ENCODE results near the gene RNF207. TPM values are rescaled to one million over a fixed set of nuclear protein-coding genes. Genes with fewer than 3 reads are reported as not detected.

Gene RNF207
- total and polyA plus RNA-seq, 2 of the 4 experiments (the other 2 are of a cell fraction): 2.7 to 17.2 TPM

GRCh38 chr1:6245086-6245868, 39.4 kb downstream of the RNF207 start:
- Histone ChIP-seq H2BK120ac (ENCODE audit: low read depth, low read length) (no peak overlapping the region), H2BK5ac (ENCODE audit: low read depth, low read length, poor library complexity, severe bottlenecking) (no peak overlapping the region), H2AK9ac (replicated peaks; ENCODE audit: low read depth, low read length, poor library complexity) (peak overlapping the region; percentile 72), H3K9me3 (ENCODE audit: control insufficient read depth, insufficient read depth, low read length) (no peaks in the 10 kb centered on the region), H2AK5ac (ENCODE audit: low read depth, low read length) (no peak overlapping the region), H3K23ac (ENCODE audit: low read depth, low read length) (no peak overlapping the region), H3K56ac (ENCODE audit: extremely low read depth, insufficient read depth, low read length) (no peak overlapping the region), H3K14ac (replicated peaks; ENCODE audit: low read depth, low read length) (no peak overlapping the region), H3K4me3 (ENCODE audit: insufficient read depth, low read depth, low read length) (no peak overlapping the region), H2AFZ (replicated peaks; ENCODE audit: low read length, poor library complexity) (peak overlapping the region; percentile 57), H3K9ac (ENCODE audit: low read depth, low read length) (no peak overlapping the region), H3K27ac (ENCODE audit: insufficient read depth, low read length) (no peak overlapping the region), H3K4me1 (ENCODE audit: control insufficient read depth, insufficient read depth, low read length) (no peaks in the 10 kb centered on the region), H3K4ac (ENCODE audit: low read depth, low read length) (no peak overlapping the region), H3K79me1 (ENCODE audit: low read depth in 1 of 2, low read length in 2 of 2) (no peaks in the 10 kb centered on the region), H3K27me3 (ENCODE audit: control insufficient read depth, insufficient read depth, low read length) (peaks cover 71% of the 10 kb centered on the region), H3K4me2 (ENCODE audit: low read depth, low read length) (0 out of 2 replicates have a peak overlapping the region, but pooled peaks have one; percentile 43), H4K91ac (ENCODE audit: insufficient read depth, low read depth, low read length) (no peak overlapping the region), H4K5ac (ENCODE audit: low read depth, low read length) (no peak overlapping the region), H3K18ac (ENCODE audit: low read depth, low read length) (no peak overlapping the region), H4K8ac (ENCODE audit: low read depth in 2 of 2, low read length in 2 of 2) (no peak overlapping the region), H4K20me1 (ENCODE audit: insufficient read depth, low read length) (peaks cover 16% of the 10 kb centered on the region), H3K36me3 (ENCODE audit: control insufficient read depth, insufficient read depth, low read length) (no peaks in the 10 kb centered on the region), H3K9me1 (ENCODE audit: insufficient read depth, low read length) (no peaks in the 10 kb centered on the region), H2BK20ac (ENCODE audit: low read depth, low read length) (no peak overlapping the region), H2BK15ac (ENCODE audit: low read depth, low read length) (no peak overlapping the region)
- in situ Hi-C loops (cut with MboI; ENCODE audit: low sequenced_read_pairs): loop anchor here (5.0 kb wide), 1 partner anchor 97 kb away; no protein-coding TSS in a partner anchor
- peak; percentile 84 for ATAC-seq (ENCODE audit: low read depth)
- intact Hi-C loops (cut with micrococcal nuclease): loop anchor here (1.0 to 5.0 kb wide), 3 partner anchors 136 to 247 kb away; partner anchors contain the start of gene PLEKHG5
- TF ChIP-seq POLR2A (IDR thresholded peaks at IDR 0.05; ENCODE audit: low read depth, low read length): no peak
- TF ChIP-seq RCOR1 (IDR thresholded peaks at IDR 0.05; ENCODE audit: insufficient replicate concordance, low read length): peak; percentile 88
- no peak for TF ChIP-seq USF2 (IDR thresholded peaks at IDR 0.05; ENCODE audit: low read depth, low read length)
- peak; percentile 72 for TF ChIP-seq SMC3 (IDR thresholded peaks at IDR 0.05; ENCODE audit: low read depth, low read length)
- TF ChIP-seq ELK1 (IDR thresholded peaks at IDR 0.05; ENCODE audit: borderline replicate concordance, low read depth, low read length): no peak
- TF ChIP-seq RAD21 (IDR thresholded peaks at IDR 0.05; ENCODE audit: low read length): peak; percentile 83
- peak; percentile 95 for TF ChIP-seq CTCF (conservative IDR thresholded peaks at IDR 0.05; ENCODE audit: low read depth, low read length)
- no peak for TF ChIP-seq CEBPB (IDR thresholded peaks at IDR 0.05; ENCODE audit: low read depth, low read length)
- peak; percentile 95 for TF ChIP-seq MXI1 (IDR thresholded peaks at IDR 0.05; ENCODE audit: borderline replicate concordance, low read depth, low read length)
- peak; percentile 74; the same call in 1 of the 2 replicates for TF ChIP-seq MAZ (IDR thresholded peaks at IDR 0.05; ENCODE audit: borderline replicate concordance, low read depth, low read length)
- dilution Hi-C loops (cut with HindIII; ENCODE audit: low sequenced_read_pairs, unreplicated experiment): no loop called here
- DNase-seq: peak; percentile 71
- ChIA-PET CTCF (interaction anchor here (0.6 to 2.3 kb wide), 12 partner anchors 11 to 193 kb away, joined by 3 to 8 read pairs (median 4); no protein-coding TSS in a partner anchor), POLR2A (ENCODE audit: unreplicated experiment) (interaction anchor here (0.6 kb wide), 1 partner anchor 69 kb away, joined by 4 read pairs; no protein-coding TSS in a partner anchor)
- BruUV-seq (replicated peaks): no TSS peak
- WGBS, 2 experiments (ENCODE audit: extremely low coverage in 2 of 2, insufficient read length in 1 of 2): 2% methylated on average over 19 of the region's 79 CpGs; no CpG with 5 or more reads in 1 of the 2 experiments
